SH-SY5Y (cell line): ENCODE data around the gene IRF2BP2.
A peak's percentile ranks its signal among the peaks of the same experiment; 100 is the strongest.

Source experiments
- GATA2 ChIP-seq: IDR thresholded peaks from 2 replicates; pipeline ENCODE4 v1.6.1; 2011; ENCODE audit warnings: mild to moderate bottlenecking, low read depth, low read length
- GATA3 ChIP-seq: IDR thresholded peaks from 2 replicates; pipeline ENCODE4 v1.6.1; 2011; ENCODE audit warnings: low read depth, mild to moderate bottlenecking, low read length, moderate library complexity

Gene IRF2BP2

DNA sequence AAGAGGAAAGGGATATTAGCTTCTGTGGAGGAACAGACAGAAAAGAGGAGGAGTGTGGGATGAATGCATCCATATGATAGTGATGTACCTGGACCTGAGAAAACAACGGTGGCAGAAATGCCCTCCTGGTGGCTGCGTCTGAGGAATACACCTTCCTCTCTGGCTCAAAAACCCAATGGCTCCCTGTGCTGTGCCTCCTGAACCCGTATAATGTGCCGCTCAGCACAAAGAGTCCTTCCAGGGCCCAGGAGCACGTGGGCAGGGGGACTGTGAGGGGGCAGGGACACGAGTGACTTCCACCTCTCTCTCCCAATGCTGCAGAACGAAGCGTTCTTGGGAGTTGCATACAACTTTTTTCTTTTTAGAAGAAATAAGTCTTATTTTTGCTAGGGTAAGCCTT, 31.2 kb downstream of the IRF2BP2 start:
- TF ChIP-seq GATA3 (no peak), GATA2 (no peak)

DNA sequence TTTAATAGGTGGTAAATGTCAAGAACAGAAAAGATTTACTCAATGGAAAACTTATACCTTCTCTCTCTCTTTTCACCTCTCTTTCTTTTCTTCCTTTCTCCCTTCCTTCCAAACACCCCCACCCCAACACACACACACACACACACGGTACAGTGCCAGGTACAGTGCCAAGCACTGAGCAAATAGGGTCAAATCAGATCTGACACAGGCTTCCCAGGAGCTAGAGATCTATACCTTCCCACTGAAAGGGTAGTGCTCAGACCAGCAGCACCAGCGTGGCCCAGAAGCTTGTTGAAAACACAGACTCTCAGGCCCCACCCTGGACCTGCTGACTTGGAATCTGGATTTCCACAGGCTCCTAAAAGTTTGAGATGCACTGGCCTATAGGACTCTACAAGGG, 31.9 kb downstream of the IRF2BP2 start:
- TF ChIP-seq GATA3: no peak
- TF ChIP-seq GATA2: no peak

DNA sequence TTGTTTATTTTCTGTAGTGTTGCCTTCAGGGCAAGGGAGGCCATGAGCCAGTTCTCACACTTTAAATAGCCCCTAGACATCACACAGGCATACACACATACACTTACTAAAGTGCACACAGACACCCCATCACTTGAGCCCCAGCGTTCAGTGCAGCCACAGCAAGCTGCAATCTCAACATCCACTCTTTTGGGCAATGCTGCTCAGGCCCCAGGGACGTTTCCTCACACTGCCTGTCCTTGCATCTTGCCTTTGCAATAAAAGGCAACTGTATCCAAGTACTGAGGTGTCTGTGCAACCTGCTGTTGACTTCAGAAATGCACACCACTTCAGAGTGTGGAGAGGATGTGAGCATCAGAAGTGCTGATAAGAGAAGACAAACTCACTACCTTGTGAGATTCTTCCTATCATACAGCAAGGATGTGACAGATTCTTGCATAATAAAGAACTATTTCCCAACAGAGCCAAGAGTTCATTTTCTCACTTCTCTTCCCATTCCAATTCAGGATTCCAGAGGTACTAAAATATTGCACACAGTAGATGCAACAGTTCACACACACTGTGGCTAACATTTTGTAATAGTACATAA, 36.2 kb downstream of the IRF2BP2 start:
- TF ChIP-seq GATA3 (no peak), GATA2 (no peak)

GRCh38 chr1:234572966-234573365, 37.0 kb downstream of the IRF2BP2 start:
- TF ChIP-seq GATA3: no peak
- TF ChIP-seq GATA2: no peak

DNA sequence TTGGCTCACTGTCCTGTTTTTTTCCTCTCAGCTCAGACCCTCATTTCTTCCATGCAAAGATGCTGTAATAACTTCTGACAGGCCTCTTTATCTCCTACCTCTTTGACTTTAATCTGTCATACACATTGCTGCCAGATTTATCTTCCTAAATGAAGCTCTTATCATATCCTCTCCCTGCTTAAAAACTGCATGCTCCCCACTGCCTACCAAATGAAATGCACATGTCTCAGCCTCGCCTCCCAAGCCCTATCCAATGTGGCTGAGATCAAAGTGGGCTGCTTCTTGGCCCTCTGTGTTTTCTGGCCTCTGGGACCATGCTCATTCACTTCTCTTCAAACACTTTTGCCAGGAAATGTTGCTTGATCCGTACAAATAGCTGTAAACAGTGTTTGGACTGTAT, 38.3 kb downstream of the IRF2BP2 start:
- TF ChIP-seq GATA2: peak; percentile 94
- TF ChIP-seq GATA3: peak; percentile 93

DNA sequence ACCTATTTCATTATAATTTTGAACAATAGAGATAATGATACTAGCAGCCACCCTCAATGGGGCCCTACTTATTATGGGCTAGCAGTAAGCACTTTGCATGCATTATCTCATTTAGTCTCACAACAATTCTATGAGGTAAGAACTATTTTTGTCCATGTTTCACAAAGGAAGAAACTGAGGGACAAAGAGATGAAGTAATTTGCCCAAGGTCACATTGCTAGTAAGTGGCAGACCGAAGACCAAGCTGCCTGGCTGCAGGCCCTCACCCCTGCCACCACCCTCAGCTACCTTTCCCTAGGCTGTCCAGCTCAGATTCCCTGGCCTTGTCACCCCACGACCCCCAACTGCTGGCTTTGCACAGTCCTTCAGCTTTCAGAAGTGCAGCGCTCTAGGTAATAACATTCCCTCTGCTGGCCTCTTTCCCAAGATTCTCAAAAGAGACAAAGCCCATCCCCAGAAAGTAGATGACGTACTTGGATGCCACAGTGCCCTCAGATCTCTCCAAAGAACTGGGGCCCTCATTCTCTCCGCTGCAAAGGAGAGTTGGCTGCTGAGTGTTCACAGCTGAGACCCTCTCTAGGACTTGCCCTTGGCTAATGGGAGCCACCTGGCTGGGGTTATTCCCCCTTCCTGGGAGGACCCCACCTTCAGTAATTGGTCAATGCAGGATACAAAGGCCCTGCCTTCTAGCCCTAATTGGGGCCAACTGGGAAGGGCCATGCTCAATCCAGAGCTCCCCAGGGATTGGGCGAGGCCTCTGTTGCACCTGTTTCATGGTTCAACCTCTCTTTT, 39.5 kb downstream of the IRF2BP2 start:
- TF ChIP-seq GATA3 (no peak), GATA2 (no peak)

GRCh38 chr1:234568345-234568744, 41.6 kb downstream of the IRF2BP2 start:
- TF ChIP-seq GATA2: no peak
- TF ChIP-seq GATA3: no peak

DNA sequence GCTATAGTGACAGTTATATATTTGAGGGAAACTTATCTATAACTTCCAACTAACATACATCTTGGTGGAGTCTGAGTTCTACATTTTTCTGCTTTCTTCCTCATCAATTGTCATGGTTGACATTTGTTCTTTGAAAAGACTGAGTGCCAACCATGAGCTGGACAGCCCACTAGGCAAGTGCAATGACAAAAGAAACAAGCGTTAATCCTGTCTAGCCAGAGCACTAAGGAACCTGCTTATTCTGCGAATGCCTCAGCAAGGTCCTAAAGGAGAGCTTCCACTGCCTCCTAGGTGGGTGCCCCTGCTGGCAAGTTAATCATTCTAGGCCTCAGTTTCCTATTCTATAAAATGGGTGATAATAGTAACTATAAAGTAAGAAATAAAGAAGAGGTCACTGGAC, 44.8 kb downstream of the IRF2BP2 start:
- TF ChIP-seq GATA2: no peak
- TF ChIP-seq GATA3: no peak

DNA sequence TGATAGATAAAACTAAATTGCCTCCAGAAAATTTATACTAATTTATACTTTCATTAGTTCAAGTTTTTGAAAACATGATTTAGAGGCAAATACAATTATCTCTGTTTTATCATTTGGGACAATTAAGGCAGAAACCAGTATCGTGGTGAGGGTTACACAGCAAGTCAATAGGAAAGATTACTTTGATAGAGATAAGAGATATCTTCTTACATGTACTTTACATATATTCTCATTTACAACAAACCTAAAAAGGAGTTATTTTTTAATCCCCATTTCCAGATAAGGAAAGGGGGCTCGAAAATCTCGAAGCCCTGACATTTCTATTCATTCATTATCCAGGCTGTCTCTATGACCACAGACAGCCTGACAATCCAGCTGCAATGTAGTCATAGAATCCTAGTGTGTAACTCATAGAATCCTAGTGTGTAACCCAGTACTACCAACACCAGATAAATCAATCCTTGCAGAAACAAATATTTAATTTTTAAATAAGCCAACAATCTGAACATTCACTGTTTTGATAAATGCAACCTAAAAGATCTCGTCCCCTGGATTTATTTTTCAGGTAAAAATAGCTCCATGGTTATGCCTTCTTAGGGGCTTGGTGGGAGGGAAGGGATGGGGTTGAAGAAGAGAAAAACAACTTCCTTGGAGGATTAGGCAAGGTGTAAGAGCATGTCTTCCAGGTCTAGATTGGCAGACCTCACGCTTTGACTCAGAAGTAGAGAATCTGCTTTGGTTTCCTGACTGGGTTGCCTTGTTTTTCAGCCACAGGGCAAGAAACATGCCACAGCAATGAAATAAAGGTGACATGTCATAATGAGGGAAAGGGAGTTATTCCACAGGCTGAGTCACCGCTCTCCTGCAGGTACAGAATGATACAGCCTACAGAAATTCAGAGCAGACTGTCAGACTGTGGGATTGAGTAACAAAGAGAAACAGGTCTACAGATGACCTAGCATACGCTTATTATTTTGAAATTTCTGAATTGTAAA, 45.6 kb downstream of the IRF2BP2 start:
- no peak for TF ChIP-seq GATA2
- no peak for TF ChIP-seq GATA3

DNA sequence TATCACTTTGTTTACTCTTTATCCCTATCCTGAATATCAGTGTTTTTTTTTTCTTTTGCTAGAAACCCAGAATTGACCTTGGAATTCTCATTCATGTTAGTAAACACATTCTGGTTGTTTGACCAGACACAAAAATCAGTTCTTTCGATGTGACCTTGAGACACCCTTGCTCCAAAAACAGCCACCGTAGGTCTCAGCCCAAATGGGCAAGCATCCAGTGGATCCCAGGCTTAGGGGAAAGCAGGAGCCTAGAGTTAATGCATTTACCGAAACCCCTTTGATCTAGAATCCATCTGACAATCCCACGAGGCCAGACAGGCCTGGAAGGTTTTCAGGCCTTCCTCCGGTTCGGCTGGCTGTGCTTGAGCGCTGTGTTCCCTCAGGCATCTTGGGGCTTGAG, 47.6 kb downstream of the IRF2BP2 start:
- peak; percentile 64 for TF ChIP-seq GATA2
- no peak for TF ChIP-seq GATA3

DNA sequence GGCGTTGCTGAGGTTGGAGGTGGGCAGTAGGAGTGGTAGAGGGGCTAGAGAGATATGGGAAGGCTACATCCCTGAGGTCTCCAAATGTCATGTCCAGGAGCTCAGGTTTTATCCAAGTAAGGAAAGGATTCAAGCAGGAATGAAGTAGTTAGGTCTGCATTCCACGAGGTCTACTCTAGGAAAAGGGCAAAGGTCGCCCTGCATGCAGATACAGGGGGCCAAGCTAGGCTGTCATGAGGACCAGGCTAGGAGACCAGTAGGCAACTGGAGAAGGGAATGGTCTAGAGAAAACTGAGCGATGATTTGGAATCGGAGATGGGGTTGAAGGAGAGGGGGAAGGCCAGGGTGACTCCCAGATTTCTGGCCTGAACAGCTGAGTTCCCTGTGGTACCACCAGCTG, 48.7 kb downstream of the IRF2BP2 start:
- TF ChIP-seq GATA2 (no peak), GATA3 (no peak)

GRCh38 chr1:234559902-234560676, 49.9 kb downstream of the IRF2BP2 start:
- TF ChIP-seq GATA3: no peak

- TF ChIP-seq GATA2: no peak
- TF ChIP-seq GATA3: no peak
Measured at GRCh38 chr1:234559152-234559901, 50.7 kb downstream of the IRF2BP2 start.
